Caki2 (cell line): ENCODE measurements around the gene KPNA6. TPM values are rescaled to one million over a fixed set of nuclear protein-coding genes. Genes with fewer than 3 reads are reported as not detected.

Experiments used
- DNase-seq: peaks from one replicate; pipeline ENCODE4 v3.0.0-alpha.2; 2015; ENCODE audit warnings: low read depth
- in situ Hi-C: cut with HindIII; loops from 2 replicates; pipeline ENCODE4 v1.10.0; 2016; ENCODE audit warnings: low sequenced_read_pairs, low pct_unique_long_range_greater_than_20kb, mixed read lengths
- total RNA-seq: library from RNA; depleted of rRNA; stranded (reverse); fragments of >200 nt; shearing (Covaris generic); gene quantifications from 2 replicates; pipeline ENCODE4 v1.2.3, GENCODE V29; 2014; ENCODE audit warnings: low replicate concordance

The KPNA6 gene
- total RNA-seq, 1 experiment from 2014 or later, result 24.9 TPM

DNA sequence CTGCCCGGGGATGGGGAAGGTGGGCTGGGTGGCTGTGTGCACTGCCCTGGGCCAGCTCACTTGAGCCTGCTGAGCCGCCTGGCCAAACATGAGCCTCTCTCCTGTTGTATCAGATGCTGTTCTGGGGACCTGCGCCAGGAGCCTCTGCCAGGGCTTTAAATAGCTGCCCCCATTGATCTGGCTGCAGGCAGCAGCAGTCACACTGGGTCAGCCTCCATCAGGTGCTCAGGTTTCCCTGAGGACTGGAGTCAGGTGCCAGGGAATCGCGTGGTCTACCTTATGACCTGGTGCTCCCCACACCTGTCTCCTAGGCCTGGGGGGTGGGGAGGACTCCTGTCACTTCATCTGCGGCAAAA, 91.8 kb downstream of the KPNA6 start:
- in situ Hi-C loops, result no loop called here
- DNase-seq, result no peak

GRCh38 chr1:32200226-32201010, 92.6 kb downstream of the KPNA6 start, which contains the start of gene CCDC28B:
CCDC28B (plus strand) TSS chr1:32200595; CDS start chr1:32201936, 1,341 bp downstream.
- in situ Hi-C loops, result no loop called here
- peak; percentile 61 for DNase-seq

DNA sequence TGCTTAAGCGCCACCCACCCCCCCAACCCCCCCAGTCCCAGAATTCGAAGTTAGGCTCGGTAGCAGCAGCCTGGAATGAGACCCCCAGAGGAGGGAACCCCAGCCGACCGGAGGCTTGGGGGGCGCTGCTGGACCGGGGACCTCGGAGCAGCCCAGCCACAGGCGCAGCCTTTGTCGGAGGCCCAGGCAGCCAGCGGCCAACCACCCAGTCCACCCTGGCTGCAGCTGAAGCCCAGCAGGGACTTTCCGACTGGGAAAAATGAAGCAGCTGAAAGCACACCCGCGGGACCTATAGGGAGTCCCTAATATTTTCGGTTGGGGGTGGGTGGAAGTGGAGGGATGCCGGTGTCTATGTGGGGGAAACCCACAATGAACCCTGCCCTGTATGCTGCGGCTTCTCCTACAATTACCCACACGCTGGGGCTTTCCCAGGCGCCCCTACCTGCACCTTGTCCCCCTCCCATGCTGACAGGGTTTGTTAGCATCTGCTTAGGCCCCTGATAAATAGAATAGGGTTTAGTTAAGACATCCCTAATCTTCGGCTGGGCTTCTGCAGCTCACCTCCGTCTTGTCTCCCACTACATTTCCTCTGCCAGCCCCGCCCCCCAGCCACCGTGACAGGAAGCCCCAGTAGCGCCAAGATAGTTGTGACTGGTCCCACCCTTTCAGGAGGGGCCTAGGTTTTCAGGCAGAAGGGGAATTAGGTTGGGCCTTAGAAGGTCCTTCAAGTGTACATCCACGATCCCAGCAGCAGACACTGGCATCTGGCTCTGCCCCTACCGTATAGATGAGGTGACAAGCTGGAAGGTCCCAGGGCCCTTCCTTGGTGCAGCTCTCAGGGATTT, 93.4 kb downstream of the KPNA6 start:
- in situ Hi-C loops, result no loop called here
- no peak for DNase-seq

- in situ Hi-C loops, result no loop called here
- no peak for DNase-seq
These were observed 97.1 kb downstream of the KPNA6 start for GRCh38 chr1:32204943-32205361.

DNA sequence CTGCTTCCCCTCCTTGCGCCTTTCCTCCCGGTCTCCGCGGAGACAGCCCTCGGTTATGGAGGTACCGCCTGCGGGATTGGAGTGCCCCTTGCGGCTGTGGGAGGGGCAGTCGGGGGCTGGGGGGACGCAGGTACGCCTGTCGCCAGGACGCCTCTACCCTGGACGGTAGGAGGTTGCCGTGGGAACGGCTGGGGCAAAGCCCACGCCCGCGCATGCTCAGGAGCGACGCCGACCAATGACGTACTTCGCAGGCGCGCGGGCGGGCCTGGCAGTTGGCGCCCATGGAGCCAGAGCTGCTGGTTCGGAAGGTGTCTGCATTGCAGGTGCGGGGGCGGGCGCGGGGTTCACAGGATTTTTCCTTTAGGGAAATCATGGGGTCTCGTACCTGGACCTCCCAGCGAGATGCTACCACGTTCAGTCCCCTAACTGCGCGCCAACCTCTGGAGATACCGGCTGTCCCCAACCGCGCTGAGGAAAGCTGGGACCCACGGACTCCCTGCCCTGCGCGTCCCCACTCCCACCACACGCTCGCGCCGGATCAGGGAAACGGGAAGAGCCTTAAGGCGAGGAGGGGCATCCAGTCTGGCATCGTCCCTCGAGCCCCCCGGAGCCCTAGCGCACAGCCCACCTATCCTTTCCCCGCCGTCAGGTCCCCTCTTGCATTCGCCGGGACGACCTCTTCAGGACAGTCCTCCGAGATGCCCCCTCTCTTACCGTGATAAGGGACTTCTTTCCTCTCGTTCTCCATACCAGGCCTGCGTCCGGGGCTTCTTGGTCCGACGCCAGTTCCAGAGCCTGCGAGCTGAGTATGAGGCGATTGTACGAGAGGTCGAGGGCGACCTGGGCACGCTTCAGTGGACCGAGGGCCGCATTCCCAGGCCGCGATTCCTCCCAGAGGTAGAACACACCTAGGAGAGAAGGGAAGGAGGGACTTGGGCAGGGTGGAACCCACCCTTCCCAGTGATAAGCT, 97.8 kb downstream of the KPNA6 start, which contains the start of gene IQCC:
Gene IQCC (plus strand): TSS at position 271 of the 970 bp plus-strand sequence. CDS start 11 bp downstream, at position 282.
- in situ Hi-C loops, result no loop called here
- DNase-seq, result peak; percentile 76

DNA sequence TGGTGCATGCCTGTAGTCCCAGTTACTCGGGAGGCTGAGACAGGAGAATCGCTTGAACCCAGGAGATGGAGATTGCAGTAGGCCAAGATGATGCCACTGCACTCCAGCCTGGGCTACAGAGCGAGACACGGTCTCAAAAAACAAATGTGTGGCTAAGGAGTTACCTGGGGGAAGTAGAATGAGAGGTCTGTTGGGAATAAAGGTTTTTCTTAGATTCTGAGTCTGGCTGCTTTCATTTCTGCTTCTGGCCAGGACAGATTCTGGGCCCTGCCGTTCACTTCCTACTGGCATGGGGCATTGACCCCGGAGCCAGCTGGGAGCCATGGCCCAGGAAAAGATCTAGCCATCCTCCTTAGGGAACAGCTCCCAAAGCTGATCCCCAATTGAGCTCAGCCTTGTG, 100.6 kb downstream of the KPNA6 start:
- in situ Hi-C loops, result no loop called here
- DNase-seq, result no peak

DNA sequence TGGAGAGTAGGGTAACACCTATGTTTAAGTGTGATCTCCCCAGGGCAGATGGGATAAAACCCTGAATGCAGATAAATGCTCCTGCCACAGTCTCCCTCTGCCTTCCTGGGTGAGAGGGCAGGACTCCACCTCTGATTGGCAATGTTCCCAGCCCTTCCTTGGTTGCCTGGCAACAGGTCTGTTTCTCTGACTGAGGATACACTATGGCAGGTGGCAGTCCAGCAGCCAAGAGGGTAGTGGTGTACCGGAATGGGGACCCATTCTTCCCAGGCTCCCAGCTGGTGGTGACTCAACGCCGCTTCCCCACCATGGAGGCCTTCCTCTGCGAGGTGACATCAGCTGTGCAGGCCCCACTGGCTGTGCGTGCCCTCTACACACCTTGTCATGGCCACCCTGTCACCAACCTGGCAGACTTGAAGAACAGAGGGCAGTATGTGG, 101.1 kb downstream of the KPNA6 start, which contains the start of gene DCDC2B:
Gene DCDC2B (plus strand): TSS at position 199 of the 438 bp plus-strand sequence. CDS start 5 bp downstream, at position 204.
- in situ Hi-C loops, result no loop called here
- peak; percentile 93 for DNase-seq

DNA sequence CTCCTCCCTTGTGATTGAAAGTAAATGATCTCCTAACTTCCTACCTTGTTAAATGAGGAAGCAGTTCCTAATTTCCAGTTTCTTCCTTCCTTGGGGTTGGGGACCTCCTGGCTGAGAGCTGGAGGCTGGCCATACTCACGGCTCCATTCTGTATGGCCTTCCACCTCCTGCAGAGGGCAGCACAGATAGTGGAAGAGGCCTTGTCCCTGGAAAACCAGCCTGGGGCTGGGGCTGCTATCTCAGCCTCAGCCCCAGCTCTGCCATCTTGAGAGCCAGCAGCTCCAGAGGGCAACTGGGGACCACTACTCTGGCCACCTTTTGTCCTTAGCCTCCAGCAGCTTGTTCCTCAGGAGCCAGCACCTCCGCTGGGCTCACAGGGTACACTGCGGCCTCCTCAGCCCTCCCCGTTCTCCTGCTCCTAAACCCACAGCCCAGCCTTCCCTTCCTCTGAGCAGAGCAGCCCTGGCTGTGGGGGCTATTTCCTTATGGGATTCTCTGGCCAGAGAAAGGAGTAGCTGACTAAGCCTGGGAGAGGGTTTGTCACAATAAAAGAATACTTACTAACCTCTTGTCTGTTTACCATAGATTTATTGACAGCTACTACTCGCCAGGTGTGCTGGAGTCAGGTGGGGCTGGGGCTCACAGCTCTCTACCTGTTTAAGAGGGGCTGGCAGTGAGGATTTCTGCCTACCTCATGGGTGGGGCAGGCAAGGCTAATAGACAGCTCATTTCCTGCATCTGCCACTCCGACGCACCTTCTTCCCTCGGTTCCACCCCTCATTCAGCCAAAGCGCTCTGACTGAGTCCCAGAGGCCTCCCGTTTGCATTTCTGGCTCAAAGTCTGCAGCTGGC, 108.0 kb downstream of the KPNA6 start:
- in situ Hi-C loops, result no loop called here
- DNase-seq, result peak; percentile 47

DNA sequence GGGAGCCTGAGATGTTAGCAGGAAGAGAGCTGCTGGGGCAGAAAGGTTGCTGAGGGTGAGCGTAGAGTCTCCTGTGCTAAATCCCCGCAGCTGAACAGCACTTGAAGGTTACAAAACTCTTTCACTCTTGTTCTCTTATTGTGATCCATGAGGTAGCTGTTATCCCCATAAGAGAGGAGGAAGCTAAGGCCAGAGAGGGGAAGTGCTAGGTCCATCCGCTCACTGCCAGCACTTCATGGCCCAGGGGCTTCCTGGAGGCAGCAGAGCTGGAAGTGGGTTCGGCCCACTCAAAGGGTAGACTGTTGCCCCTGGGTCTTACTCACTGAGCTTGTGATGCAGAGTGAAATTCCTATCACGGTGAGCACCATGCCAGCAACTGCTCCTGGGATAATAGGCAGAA, 108.7 kb downstream of the KPNA6 start:
- no peak for DNase-seq
- in situ Hi-C loops, result no loop called here

- no peak for DNase-seq
- in situ Hi-C loops, result no loop called here
These were observed 111.2 kb downstream of the KPNA6 start for GRCh38 chr1:32219022-32219421.

GRCh38 chr1:32220746-32221580, 113.1 kb downstream of the KPNA6 start:
- peak; percentile 74 for DNase-seq
- in situ Hi-C loops, result no loop called here

- DNase-seq, result no peak
- in situ Hi-C loops, result no loop called here
These were observed 113.7 kb downstream of the KPNA6 start for GRCh38 chr1:32221581-32221979.

DNA sequence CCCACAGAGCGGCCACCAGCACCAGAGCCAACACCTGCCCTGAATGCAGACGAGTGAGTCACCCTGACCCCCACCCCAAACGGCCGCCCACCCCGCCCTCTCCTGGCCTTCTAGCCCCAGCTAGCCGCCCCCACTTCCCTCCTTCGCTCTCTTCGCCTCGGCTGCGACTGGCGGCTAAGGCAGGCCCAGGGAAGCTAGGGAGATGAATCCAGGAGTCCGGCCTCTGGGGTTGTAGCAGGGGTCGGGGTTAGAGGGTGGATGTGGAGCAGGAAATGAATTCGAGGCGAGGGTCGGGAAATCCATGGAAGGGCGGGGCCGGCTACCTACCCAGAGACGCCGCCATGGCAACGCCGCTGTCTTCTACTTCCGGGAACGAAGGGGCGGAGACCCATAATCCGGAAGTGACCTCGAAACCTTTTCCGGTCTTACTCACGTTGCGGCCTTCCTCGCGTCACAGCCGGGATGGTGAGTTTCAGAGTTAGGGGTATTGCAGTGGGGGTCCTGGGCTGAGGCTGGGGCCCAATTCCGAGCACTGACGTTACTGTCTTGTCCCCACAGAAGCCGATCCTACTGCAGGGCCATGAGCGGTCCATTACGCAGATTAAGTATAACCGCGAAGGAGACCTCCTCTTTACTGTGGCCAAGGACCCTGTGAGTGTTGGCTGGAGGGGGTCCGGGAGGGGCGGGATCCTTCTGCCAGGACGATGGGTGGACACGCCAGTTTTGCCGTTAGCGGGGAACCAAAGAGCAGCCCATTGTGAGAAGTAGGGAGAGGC, 114.3 kb downstream of the KPNA6 start, which contains the start of the genes EIF3I and TMEM234:
Gene EIF3I (plus strand): TSS at position 428 of the 776 bp plus-strand sequence. CDS start 35 bp downstream, at position 463.
Gene TMEM234 (minus strand): TSS at position 374 of the 776 bp plus-strand sequence. CDS start 31 bp downstream, at position 343.
- in situ Hi-C loops, result no loop called here
- DNase-seq, result peak; percentile 78

DNA sequence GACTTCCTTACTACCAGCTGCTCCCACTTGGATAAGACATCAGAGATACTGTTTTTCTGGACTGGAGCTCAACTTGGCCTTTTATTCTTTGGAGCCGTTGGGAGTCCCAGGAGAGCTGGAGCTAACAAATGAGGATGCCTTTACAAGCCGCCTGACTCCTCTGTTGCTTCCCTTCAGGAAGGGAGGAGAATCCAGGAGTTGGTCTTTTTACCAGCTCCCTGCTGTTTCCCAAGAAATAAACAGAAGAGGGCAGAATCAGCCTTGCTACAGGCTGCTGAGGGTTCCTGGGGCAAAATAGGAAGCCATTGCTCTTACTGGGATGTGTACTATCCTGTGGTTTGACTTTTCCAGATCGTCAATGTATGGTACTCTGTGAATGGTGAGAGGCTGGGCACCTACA, 115.8 kb downstream of the KPNA6 start:
- in situ Hi-C loops, result no loop called here

DNA sequence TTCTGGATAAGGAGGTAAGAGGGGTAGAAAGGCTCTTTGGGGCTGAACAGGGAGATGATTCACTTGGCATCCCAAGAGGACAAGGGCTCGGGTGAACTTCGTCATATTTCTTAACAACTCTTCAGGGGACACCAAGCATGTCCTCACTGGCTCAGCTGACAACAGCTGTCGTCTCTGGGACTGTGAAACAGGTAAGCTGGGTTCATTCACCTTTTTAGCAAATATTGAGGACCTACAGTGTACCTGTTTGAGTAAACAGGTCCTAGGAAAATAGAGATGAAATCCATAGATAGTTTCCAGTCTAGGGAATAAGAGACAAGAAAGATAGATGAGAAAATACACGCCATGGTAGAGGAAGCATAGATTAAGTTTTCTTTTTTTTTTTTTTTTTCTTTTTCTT, 116.4 kb downstream of the KPNA6 start:
- in situ Hi-C loops, result no loop called here
- DNase-seq, result no peak

More for the DNA sequence above, 115.8 kb downstream of the KPNA6 start:
- no peak for DNase-seq
